DND-41 (cell line): Measurements from ENCODE around the gene ZNF304.

Source experiments
- ATAC-seq: fragments of 200-7000 bp; cut with Tn5 transposase; 3 replicates; pipeline ENCODE4 v1.9.1; 2021; ENCODE audit warnings: low read depth; ENCODE audit not compliant: insufficient read depth
- DNase-seq: peaks from one replicate; pipeline ENCODE4 v3.0.0-alpha.2; 2020
- H2AFZ ChIP-seq: 2 replicates; pipeline ENCODE4 v1.6.0; 2012; ENCODE audit warnings: low read depth, low read length
- H3K27ac ChIP-seq: 2 replicates; pipeline ENCODE4 v1.5.1; 2012; ENCODE audit warnings: low read length, inconsistent platforms
- H3K27me3 ChIP-seq: fragments of 200-600 bp; sonication (generic); 2 replicates; pipeline ENCODE4 v1.6.0; 2012; ENCODE audit warnings: low read length, mild to moderate bottlenecking, inconsistent platforms; ENCODE audit not compliant: insufficient read depth, poor library complexity
- H3K36me3 ChIP-seq: 2 replicates; pipeline ENCODE4 v1.5.1; 2012; ENCODE audit warnings: low read length, inconsistent platforms; ENCODE audit not compliant: insufficient read depth
- H3K4me1 ChIP-seq: 2 replicates; pipeline ENCODE4 v1.5.1; 2012; ENCODE audit warnings: mild to moderate bottlenecking, low read length; ENCODE audit not compliant: insufficient read depth
- H3K4me2 ChIP-seq: 2 replicates; pipeline ENCODE4 v1.6.0; 2012; ENCODE audit warnings: mild to moderate bottlenecking, moderate library complexity, low read length, inconsistent platforms; ENCODE audit not compliant: insufficient read depth
- H3K4me3 ChIP-seq, 2 experiments: fragments of 200-600 bp in 1 of 2; shearing (Covaris generic) in 1 of 2; 2 replicates each; pipeline ENCODE4 v1.5.1; 2012 to 2016; ENCODE audit warnings: inconsistent platforms in 2 of 2, low read length in 2 of 2, mild to moderate bottlenecking in 2 of 2, low read depth in 1 of 2, moderate library complexity in 1 of 2
- H3K79me2 ChIP-seq: 2 replicates; pipeline ENCODE4 v1.6.0; 2012; ENCODE audit warnings: low read length, inconsistent platforms; ENCODE audit not compliant: insufficient read depth
- H3K9ac ChIP-seq: 2 replicates; pipeline ENCODE4 v1.6.0; 2012; ENCODE audit warnings: low read depth, mild to moderate bottlenecking, inconsistent platforms, low read length, moderate library complexity
- H3K9me3 ChIP-seq: 2 replicates; pipeline ENCODE4 v1.5.1; 2012; ENCODE audit warnings: low read length, moderate library complexity, mild to moderate bottlenecking, inconsistent platforms; ENCODE audit not compliant: insufficient read depth, severe bottlenecking
- H4K20me1 ChIP-seq: 2 replicates; pipeline ENCODE4 v1.6.0; 2012; ENCODE audit warnings: low read length; ENCODE audit not compliant: insufficient read depth
- CTCF ChIP-seq: IDR thresholded peaks from 2 replicates; pipeline ENCODE4 v1.5.1; 2012; ENCODE audit warnings: borderline replicate concordance, low read length, moderate library complexity, mild to moderate bottlenecking; ENCODE audit not compliant: poor library complexity, severe bottlenecking; ENCODE audit errors: extremely low read depth
- EZH2 ChIP-seq: IDR thresholded peaks from 3 replicates; pipeline ENCODE4 v1.6.1; 2012; ENCODE audit warnings: borderline replicate concordance, low read depth, mild to moderate bottlenecking, moderate library complexity, low read length, inconsistent platforms; ENCODE audit not compliant: severe bottlenecking

Gene ZNF304

GRCh38 chr19:57338877-57339276, 12.2 kb upstream of the ZNF304 start:
- ATAC-seq (no peak), DNase-seq (no peak)
- Histone ChIP-seq H3K27ac (no peak overlapping the region), H4K20me1 (no peaks in the 10 kb centered on the region), H3K4me2 (no peak overlapping the region), H3K36me3 (no peaks in the 10 kb centered on the region), H3K9me3 (no peaks in the 10 kb centered on the region), H3K4me1 (no peaks in the 10 kb centered on the region), H3K9ac (no peak overlapping the region), H3K27me3 (no peaks in the 10 kb centered on the region), H2AFZ (no peak overlapping the region), H3K79me2 (no peaks in the 10 kb centered on the region), H3K4me3 (no peak overlapping the region)
- TF ChIP-seq CTCF (no peak), EZH2 (no peak)

- no peak for ATAC-seq
- Histone ChIP-seq H3K27ac (no peak overlapping the region), H3K36me3 (no peaks in the 10 kb centered on the region), H3K27me3 (no peaks in the 10 kb centered on the region), H3K9ac (no peak overlapping the region), H4K20me1 (no peaks in the 10 kb centered on the region), H3K4me3 (no peak overlapping the region), H2AFZ (no peak overlapping the region), H3K4me1 (no peaks in the 10 kb centered on the region), H3K79me2 (no peaks in the 10 kb centered on the region), H3K9me3 (no peaks in the 10 kb centered on the region), H3K4me2 (no peak overlapping the region)
- no peak for TF ChIP-seq EZH2
- TF ChIP-seq CTCF = no peak
- no peak for DNase-seq
These were observed 8.5 kb upstream of the ZNF304 start for GRCh38 chr19:57342582-57342981.

- Histone ChIP-seq H2AFZ (no peak overlapping the region), H3K36me3 (peaks cover 9% of the 10 kb centered on the region), H3K9ac (no peak overlapping the region), H3K9me3 (no peaks in the 10 kb centered on the region), H4K20me1 (peaks cover 6% of the 10 kb centered on the region), H3K4me3 (no peak overlapping the region), H3K27me3 (no peaks in the 10 kb centered on the region), H3K4me1 (peaks cover 25% of the 10 kb centered on the region), H3K27ac (no peak overlapping the region), H3K79me2 (peaks cover 21% of the 10 kb centered on the region), H3K4me2 (no peak overlapping the region)
- ATAC-seq (no peak), DNase-seq (no peak)
- TF ChIP-seq CTCF (no peak), EZH2 (no peak)
These were observed 2.9 kb upstream of the ZNF304 start for GRCh38 chr19:57348136-57348535.

GRCh38 chr19:57351867-57352266, 796 bp downstream of the ZNF304 start:
- Histone ChIP-seq H3K79me2 (peaks cover 40% of the 10 kb centered on the region), H3K9ac (peak overlapping the region; percentile 76), H3K4me3 (peak overlapping the region; percentile 81 to 82), H3K4me1 (peaks cover 31% of the 10 kb centered on the region), H4K20me1 (peaks cover 10% of the 10 kb centered on the region), H3K4me2 (peak overlapping the region; percentile 94), H3K27ac (peak overlapping the region; percentile 69), H2AFZ (peak overlapping the region; percentile 84; the same call in 1 of the 2 replicates), H3K36me3 (peaks cover 45% of the 10 kb centered on the region), H3K9me3 (no peaks in the 10 kb centered on the region), H3K27me3 (no peaks in the 10 kb centered on the region)
- DNase-seq (no peak), ATAC-seq (no peak)
- TF ChIP-seq EZH2 (no peak), CTCF (no peak)
